Lung (tissue), 12 donors: Measurements from ENCODE around the gene ALDH5A1. TPM values are rescaled to one million over a fixed set of nuclear protein-coding genes. Genes with fewer than 3 reads are reported as not detected.

ENCODE experiments used
- ATAC-seq: fragments of 200-7000 bp; cut with Tn5 transposase; one replicate; pipeline ENCODE4 v1.9.1; 2020; ENCODE audit warnings: moderate number of reproducible peaks; ENCODE audit not compliant: insufficient read depth, low FRiP score
- DNase-seq, 3 donors: peaks; one replicate each; pipeline ENCODE4 v3.0.0-alpha.2; 2013 to 2017
- H3K27ac ChIP-seq, 2 donors: one replicate each; pipeline ENCODE4 v1.5.1; 2013; ENCODE audit warnings: mild to moderate bottlenecking in 2 of 2, moderate library complexity in 2 of 2, control low read depth in 1 of 2, inconsistent platforms in 1 of 2, low read depth in 1 of 2, low read length in 1 of 2
- H3K27me3 ChIP-seq, 3 donors: one replicate each; pipeline ENCODE4 v1.5.1; 2013; ENCODE audit warnings: low read length in 2 of 3; ENCODE audit not compliant: control insufficient read depth in 3 of 3, insufficient read depth in 3 of 3
- H3K36me3 ChIP-seq, 4 donors: one replicate each; pipeline ENCODE4 v1.5.1; 2013; ENCODE audit warnings: low read length in 4 of 4, mild to moderate bottlenecking in 1 of 4, moderate library complexity in 1 of 4; ENCODE audit not compliant: control insufficient read depth in 4 of 4, insufficient read depth in 4 of 4
- H3K4me1 ChIP-seq, 5 donors: one replicate each; pipeline ENCODE4 v1.5.1; 2013; ENCODE audit warnings: low read length in 5 of 5, mild to moderate bottlenecking in 2 of 5, moderate library complexity in 1 of 5; ENCODE audit not compliant: control insufficient read depth in 5 of 5, insufficient read depth in 5 of 5
- H3K4me3 ChIP-seq: one replicate; pipeline ENCODE4 v1.5.1; 2013; ENCODE audit warnings: mild to moderate bottlenecking, control low read depth, moderate library complexity
- H3K9ac ChIP-seq, 2 donors: one replicate each; pipeline ENCODE4 v1.5.1; 2013; ENCODE audit warnings: low read length in 2 of 2, control low read depth in 1 of 2; ENCODE audit not compliant: insufficient read depth in 1 of 2
- H3K9me3 ChIP-seq, 4 donors: one replicate each; pipeline ENCODE4 v1.5.1; 2013; ENCODE audit warnings: low read length in 3 of 4, mild to moderate bottlenecking in 1 of 4, moderate library complexity in 1 of 4; ENCODE audit not compliant: control insufficient read depth in 4 of 4, insufficient read depth in 3 of 4
- WGBS, 2 donors: extraction: QIAGEN DNeasy Blood & Tissue Kit; methylation state at CpG; one replicate each; pipeline ENCODE4 v1.1.7; 2013; 5-methylcytosine and 5-hydroxymethylcytosine counted together
- polyA plus RNA-seq, 2 donors: library from polyadenylated mRNA; stranded (reverse); fragments of 200-250 nt; gene quantifications; one replicate each; pipeline ENCODE4 v1.2.1, GENCODE V29; 2013
- total RNA-seq, 2 donors: library from RNA; depleted of rRNA in 1 of 2; stranded (reverse); fragments of >200 nt in 1 of 2; gene quantifications; one replicate each; pipeline ENCODE4 v1.2.1, GENCODE V29; 2014 to 2021
- TF ChIP-seq, protein P1 (sequence below): IDR thresholded peaks from 2 replicates; pipeline ENCODE4 v1.5.1; 2012; ENCODE audit warnings: mild to moderate bottlenecking; ENCODE audit errors: control extremely low read depth, extremely low read depth
- donor health status: control.
- donor health status: control.
- donor health status: Bipolar disorder and iron deficiency.
- donor health status: healthy.
- donor health status: DM: yes; HTN: yes; CAD: no.

Gene ALDH5A1
- total and polyA plus RNA-seq, 4 donors = 3.1 to 12.8 (median 9.5) TPM

DNA sequence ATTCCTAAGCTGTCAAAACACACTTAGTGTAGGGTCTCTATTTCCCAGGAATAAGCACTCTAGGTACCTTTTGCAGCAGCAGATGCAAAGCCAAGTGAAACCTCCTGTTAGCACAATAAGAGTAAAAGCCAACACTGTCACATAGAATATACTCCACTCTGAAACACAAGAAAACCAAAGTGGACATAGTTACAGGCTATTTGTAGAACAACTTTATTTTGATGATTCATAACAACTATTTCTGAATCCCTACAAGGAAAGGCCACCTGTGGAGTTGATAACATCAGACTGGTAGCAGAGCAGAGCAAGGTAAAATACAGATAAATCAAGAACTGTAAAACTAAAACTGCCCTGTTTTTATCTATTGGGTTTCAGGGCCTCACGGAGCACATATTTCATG, 59.7 kb downstream of the ALDH5A1 start:
- H3K9ac ChIP-seq = no peak overlapping the region
- H3K27me3 ChIP-seq = no peaks in the 10 kb centered on the region
- WGBS, 2 donors = 84 to 90% methylated on average over 1 of the region's 1 CpG
- no peak overlapping the region for H3K4me3 ChIP-seq
- TF ChIP-seq, protein P1, sequence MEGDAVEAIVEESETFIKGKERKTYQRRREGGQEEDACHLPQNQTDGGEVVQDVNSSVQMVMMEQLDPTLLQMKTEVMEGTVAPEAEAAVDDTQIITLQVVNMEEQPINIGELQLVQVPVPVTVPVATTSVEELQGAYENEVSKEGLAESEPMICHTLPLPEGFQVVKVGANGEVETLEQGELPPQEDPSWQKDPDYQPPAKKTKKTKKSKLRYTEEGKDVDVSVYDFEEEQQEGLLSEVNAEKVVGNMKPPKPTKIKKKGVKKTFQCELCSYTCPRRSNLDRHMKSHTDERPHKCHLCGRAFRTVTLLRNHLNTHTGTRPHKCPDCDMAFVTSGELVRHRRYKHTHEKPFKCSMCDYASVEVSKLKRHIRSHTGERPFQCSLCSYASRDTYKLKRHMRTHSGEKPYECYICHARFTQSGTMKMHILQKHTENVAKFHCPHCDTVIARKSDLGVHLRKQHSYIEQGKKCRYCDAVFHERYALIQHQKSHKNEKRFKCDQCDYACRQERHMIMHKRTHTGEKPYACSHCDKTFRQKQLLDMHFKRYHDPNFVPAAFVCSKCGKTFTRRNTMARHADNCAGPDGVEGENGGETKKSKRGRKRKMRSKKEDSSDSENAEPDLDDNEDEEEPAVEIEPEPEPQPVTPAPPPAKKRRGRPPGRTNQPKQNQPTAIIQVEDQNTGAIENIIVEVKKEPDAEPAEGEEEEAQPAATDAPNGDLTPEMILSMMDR = no peak
- no peaks in the 10 kb centered on the region for H3K36me3 ChIP-seq
- no peak overlapping the region for H3K27ac ChIP-seq
- ATAC-seq (no peak), DNase-seq (no peak)
- H3K9me3 ChIP-seq = no peaks in the 10 kb centered on the region
- no peaks in the 10 kb centered on the region for H3K4me1 ChIP-seq

- no peak overlapping the region for H3K9ac ChIP-seq
- DNase-seq = no peak
- TF ChIP-seq, protein P1 = no peak
Observed at GRCh38 chr6:24558516-24558915, 63.7 kb downstream of the ALDH5A1 start.

DNA sequence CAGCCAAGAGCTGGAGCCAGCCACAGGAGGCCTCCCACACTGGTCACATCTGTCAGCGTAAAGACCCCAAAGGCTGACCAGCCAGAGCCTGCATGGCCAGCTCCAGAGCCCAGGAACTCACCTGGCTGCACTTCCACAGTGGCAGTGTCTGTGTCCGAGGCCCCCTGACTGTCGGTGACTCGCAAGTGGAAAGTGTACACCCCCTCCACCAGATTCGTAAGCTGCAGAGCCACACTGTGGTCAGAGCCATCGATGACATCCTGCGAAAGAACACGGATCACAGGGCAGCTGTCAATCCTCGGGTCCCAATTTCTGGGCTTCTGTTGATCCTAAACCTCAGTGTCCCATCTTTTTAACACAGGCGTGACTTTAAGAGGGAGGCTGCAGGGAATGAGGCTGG, 69.3 kb downstream of the ALDH5A1 start:
- Histone ChIP-seq H3K27me3 (no peaks in the 10 kb centered on the region), H3K4me3 (no peak overlapping the region), H3K4me1 (no peaks in the 10 kb centered on the region), H3K36me3 (no peaks in the 10 kb centered on the region), H3K9ac (no peak overlapping the region), H3K27ac (no peak overlapping the region), H3K9me3 (no peaks in the 10 kb centered on the region)
- TF ChIP-seq, protein P1 = no peak
- WGBS, 2 donors = 81 to 90% methylated on average over 10 of the region's 10 CpGs
- DNase-seq = no peak
- ATAC-seq = no peak

More at GRCh38 chr6:24558516-24558915, 63.7 kb downstream of the ALDH5A1 start:
- Histone ChIP-seq H3K4me1 (no peaks in the 10 kb centered on the region), H3K27me3 (no peaks in the 10 kb centered on the region), H3K9me3 (no peaks in the 10 kb centered on the region), H3K4me3 (no peak overlapping the region), H3K36me3 (no peaks in the 10 kb centered on the region), H3K27ac (no peak overlapping the region)
- ATAC-seq = no peak

DNA sequence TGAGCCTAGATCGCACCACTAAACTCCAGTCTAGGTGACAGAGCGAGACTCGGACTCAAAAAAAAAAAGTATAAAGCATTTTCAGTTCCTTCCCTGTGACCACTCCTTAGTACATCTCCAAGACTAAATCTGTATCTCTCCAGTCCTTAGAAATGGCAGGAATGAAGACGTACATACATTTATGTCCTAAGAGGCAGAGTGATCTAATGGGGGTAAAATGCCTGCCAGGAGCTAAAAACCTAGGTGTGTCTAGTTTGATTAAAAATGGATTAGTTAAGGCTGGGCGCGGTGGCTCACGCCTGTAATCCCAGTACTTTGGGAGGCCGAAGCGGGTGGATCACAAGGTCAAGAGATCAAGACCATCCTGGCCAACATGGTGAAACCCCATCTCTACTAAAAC, 70.4 kb downstream of the ALDH5A1 start:
- no peaks in the 10 kb centered on the region for H3K4me1 ChIP-seq
- no peak for DNase-seq
- H3K9me3 ChIP-seq = no peaks in the 10 kb centered on the region
- no peaks in the 10 kb centered on the region for H3K27me3 ChIP-seq
- no peak overlapping the region for H3K4me3 ChIP-seq
- no peak for ATAC-seq
- H3K9ac ChIP-seq = no peak overlapping the region
- H3K27ac ChIP-seq = no peak overlapping the region
- TF ChIP-seq, protein P1 = no peak
- H3K36me3 ChIP-seq = no peaks in the 10 kb centered on the region
- 96 to 98% methylated on average over 9 of the region's 9 CpGs for WGBS, 2 donors
